C4-2B (cell line): ENCODE results near the gene DTNA.

Source experiments
- ZFX ChIP-seq: fragments of 450-650 bp; IDR thresholded peaks from 2 replicates; pipeline ENCODE4 v1.6.1; 2017
- TF ChIP-seq, protein P1 (sequence below): fragments of 450-650 bp; conservative IDR thresholded peaks from 2 replicates; pipeline ENCODE4 v1.5.1; 2017; ENCODE audit warnings: mild to moderate bottlenecking

DNA sequence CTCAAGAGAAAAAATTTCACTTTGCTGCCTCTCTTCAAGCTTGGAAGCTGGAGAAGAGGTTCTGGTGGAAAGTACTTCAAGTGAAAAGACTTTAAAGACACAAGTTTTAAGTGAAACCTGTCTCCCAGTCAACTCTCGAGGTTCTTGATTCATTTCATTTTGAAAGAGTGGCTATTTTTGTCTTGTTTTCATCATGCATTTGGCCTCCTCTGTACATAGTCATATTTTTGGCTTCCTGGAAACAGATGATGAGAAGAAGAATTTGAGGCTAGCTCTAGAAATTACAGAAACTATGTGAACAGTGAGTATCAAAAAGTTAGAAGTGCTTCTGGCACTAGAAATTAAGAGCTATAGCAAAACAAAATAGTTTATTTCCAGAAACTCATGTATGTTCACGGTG lies 124.8 kb downstream of the DTNA start:
- TF ChIP-seq, protein P1, sequence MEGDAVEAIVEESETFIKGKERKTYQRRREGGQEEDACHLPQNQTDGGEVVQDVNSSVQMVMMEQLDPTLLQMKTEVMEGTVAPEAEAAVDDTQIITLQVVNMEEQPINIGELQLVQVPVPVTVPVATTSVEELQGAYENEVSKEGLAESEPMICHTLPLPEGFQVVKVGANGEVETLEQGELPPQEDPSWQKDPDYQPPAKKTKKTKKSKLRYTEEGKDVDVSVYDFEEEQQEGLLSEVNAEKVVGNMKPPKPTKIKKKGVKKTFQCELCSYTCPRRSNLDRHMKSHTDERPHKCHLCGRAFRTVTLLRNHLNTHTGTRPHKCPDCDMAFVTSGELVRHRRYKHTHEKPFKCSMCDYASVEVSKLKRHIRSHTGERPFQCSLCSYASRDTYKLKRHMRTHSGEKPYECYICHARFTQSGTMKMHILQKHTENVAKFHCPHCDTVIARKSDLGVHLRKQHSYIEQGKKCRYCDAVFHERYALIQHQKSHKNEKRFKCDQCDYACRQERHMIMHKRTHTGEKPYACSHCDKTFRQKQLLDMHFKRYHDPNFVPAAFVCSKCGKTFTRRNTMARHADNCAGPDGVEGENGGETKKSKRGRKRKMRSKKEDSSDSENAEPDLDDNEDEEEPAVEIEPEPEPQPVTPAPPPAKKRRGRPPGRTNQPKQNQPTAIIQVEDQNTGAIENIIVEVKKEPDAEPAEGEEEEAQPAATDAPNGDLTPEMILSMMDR, result no peak
- TF ChIP-seq ZFX, result no peak
